HepG2 (cell line): ENCODE results near the gene CELF2. TPM values are rescaled to one million over a fixed set of nuclear protein-coding genes. Genes with fewer than 3 reads are reported as not detected.

Experiments used
- ATAC-seq: fragments of 200-7000 bp; cut with Tn5 transposase; 3 replicates; pipeline ENCODE4 v1.9.1; 2020; ENCODE audit warnings: mild to moderate bottlenecking, moderate library complexity
- BruUV-seq: library from RNA; stranded (reverse); fragments of 400-500 nt; replicated peaks from 2 replicates; lab custom pipeline; 2021; lab: Mats Ljungman, UMichigan
- CTCF ChIA-PET: fragments of 300-600 bp; formaldehyde crosslinking; extraction: SDS; loops from one replicate; lab custom pipeline; 2021; ENCODE audit warnings: low total read pairs, inconsistent platforms, low intra/inter-chr PET ratio; lab: Yijun Ruan, JAX
- POLR2A ChIA-PET: fragments of 350-600 bp; sonication (Branson Sonifier 250); formaldehyde crosslinking; loops from one replicate; lab custom pipeline; 2020; ENCODE audit warnings: antibody characterized with exemption, inconsistent platforms; lab: Yijun Ruan, JAX
- DNase-seq: peaks from one replicate; pipeline ENCODE4 v3.0.0-alpha.2; 2015; ENCODE audit warnings: low spot score
- FAIRE-seq: peaks from 3 replicates; lab custom pipeline; 2011; peaks lifted over from hg19 to GRCh38; lab: Jason Lieb, UNC
- H2AFZ ChIP-seq: one replicate; pipeline ENCODE4 v1.6.1; 2011; ENCODE audit warnings: low read length, inconsistent platforms
- H3K27ac ChIP-seq: fragments of 300-600 bp; 3 replicates; pipeline ENCODE4 v1.8.0; 2011; ENCODE audit warnings: mixed run types, mild to moderate bottlenecking, mixed read lengths, low read length, inconsistent platforms; ENCODE audit not compliant: insufficient read depth; ENCODE audit errors: extremely low read length
- H3K27me3 ChIP-seq, 2 experiments: fragments of 200-600 bp in 1 of 2; 2 replicates in 1 of 2; 3 replicates in 1 of 2; pipeline versions ENCODE4 v1.6.0 to v1.8.0; 2011; ENCODE audit warnings: low read length in 2 of 2, mild to moderate bottlenecking in 2 of 2, moderate library complexity in 2 of 2, inconsistent platforms in 1 of 2; ENCODE audit not compliant: insufficient read depth in 2 of 2, control insufficient read depth in 1 of 2
- H3K36me3 ChIP-seq, 2 experiments: fragments of 200-600 bp in 1 of 2; replicated peaks in 1 of 2; 2 replicates in 1 of 2; 3 replicates in 1 of 2; pipeline versions ENCODE4 v1.5.1 to v1.8.0; 2011; ENCODE audit warnings: low read length in 2 of 2, inconsistent platforms in 1 of 2; ENCODE audit not compliant: insufficient read depth in 2 of 2, control insufficient read depth in 1 of 2
- H3K4me1 ChIP-seq: 2 replicates; pipeline ENCODE4 v1.5.1; 2012; ENCODE audit warnings: low read length, inconsistent platforms; ENCODE audit not compliant: insufficient read depth
- H3K4me2 ChIP-seq: 2 replicates; pipeline ENCODE4 v1.6.0; 2011; ENCODE audit warnings: low read depth, low read length, inconsistent platforms
- H3K4me3 ChIP-seq, 3 experiments: fragments of 200-600 bp in 1 of 3; sonication (generic), shearing (Covaris generic) in 1 of 3; replicated peaks in 1 of 3; 2 replicates each; pipeline ENCODE4 v1.5.1; 2011 to 2016; ENCODE audit warnings: low read length in 3 of 3, inconsistent platforms in 2 of 3, low read depth in 2 of 3, mild to moderate bottlenecking in 2 of 3, control low read depth in 1 of 3, mixed read lengths in 1 of 3; ENCODE audit not compliant: insufficient read depth in 1 of 3
- H3K79me2 ChIP-seq: one replicate; pipeline ENCODE4 v1.6.1; 2011; ENCODE audit warnings: low read length, inconsistent platforms; ENCODE audit not compliant: insufficient read depth
- H3K9ac ChIP-seq: 2 replicates; pipeline ENCODE4 v1.6.0; 2011; ENCODE audit warnings: mild to moderate bottlenecking, low read depth, low read length, inconsistent platforms; ENCODE audit not compliant: insufficient read depth
- H3K9me3 ChIP-seq: 2 replicates; pipeline ENCODE4 v1.5.1; 2012; ENCODE audit warnings: mild to moderate bottlenecking, low read length
- H4K20me1 ChIP-seq: 2 replicates; pipeline ENCODE4 v1.6.0; 2011; ENCODE audit warnings: inconsistent platforms, mild to moderate bottlenecking, low read length, moderate library complexity; ENCODE audit not compliant: insufficient read depth
- AKAP8 ChIP-seq: sonication (generic); formaldehyde crosslinking; IDR thresholded peaks from 2 replicates; pipeline ENCODE4 v1.5.1; 2020; ENCODE audit warnings: mild to moderate bottlenecking, missing genetic modification reagents
- NPAS2 ChIP-seq: sonication (generic); formaldehyde crosslinking; IDR thresholded peaks from 2 replicates; pipeline ENCODE4 v1.8.0; 2022; ENCODE audit warnings: mild to moderate bottlenecking, missing genetic modification reagents, borderline replicate concordance
- PITX1 ChIP-seq: sonication (generic); formaldehyde crosslinking; IDR thresholded peaks from 2 replicates; pipeline ENCODE4 v1.5.1; 2020; ENCODE audit warnings: mild to moderate bottlenecking, missing genetic modification reagents
- RBM22 ChIP-seq: fragments of 200-400 bp; formaldehyde crosslinking; optimal IDR thresholded peaks from 2 replicates; pipeline ENCODE3; 2017; ENCODE audit warnings: mild to moderate bottlenecking, low read length, moderate library complexity
- RBM39 ChIP-seq: fragments of 200-400 bp; formaldehyde crosslinking; IDR thresholded peaks from one replicate; pipeline ENCODE4 v1.6.1; 2018; ENCODE audit warnings: antibody characterized with exemption, mild to moderate bottlenecking, low read depth, low read length; ENCODE audit not compliant: poor library complexity, severe bottlenecking
- SP2 ChIP-seq: sonication (generic); formaldehyde crosslinking; IDR thresholded peaks from 2 replicates; pipeline ENCODE4 v1.5.1; 2020; ENCODE audit warnings: mild to moderate bottlenecking, missing genetic modification reagents
- ZNF589 ChIP-seq: sonication (generic); formaldehyde crosslinking; conservative IDR thresholded peaks from 2 replicates; pipeline ENCODE4 v1.8.0; 2022; ENCODE audit warnings: mild to moderate bottlenecking, moderate library complexity, missing genetic modification reagents
- WGBS: methylation state at CpG from one replicate; pipeline ENCODE4 v1.1.6; 2017; ENCODE audit warnings: low lambda C conversion rate; 5-methylcytosine and 5-hydroxymethylcytosine counted together
- in situ Hi-C: cut with HindIII; loops from 2 replicates; pipeline ENCODE4 v1.10.0; 2017; ENCODE audit warnings: low pct_unique_long_range_greater_than_20kb; ENCODE audit not compliant: extremely low pct_ligation_motif_present
- intact Hi-C: fragments of 100-400 bp; cut with micrococcal nuclease; formaldehyde crosslinking; loops from one replicate; pipeline ENCODE4 v1.10.0; 2022; ENCODE audit not compliant: unreplicated experiment
- polyA plus RNA-seq, 8 experiments: library from polyadenylated mRNA; depleted of rRNA in 3 of 8; stranded (reverse) in 7 of 8; unstranded in 1 of 8; fragments of >200 nt; fragmentation: Illumina TruSeq in 4 of 8; extraction: Trizol in 4 of 8; gene quantifications; 2 replicates each; pipeline versions ENCODE4 v1.2.1 to v1.2.3, GENCODE V29; 2011 to 2016; ENCODE audit warnings: low read depth in 4 of 8, missing spikeins in 1 of 8, mixed read lengths in 1 of 8; ENCODE audit not compliant: insufficient read depth in 1 of 8
- total RNA-seq, 5 experiments: library from RNA; depleted of rRNA; stranded (reverse); fragments of >200 nt; fragmentation: Illumina TruSeq; extraction: Trizol; gene quantifications; 2 replicates each; pipeline ENCODE4 v1.2.3, GENCODE V29; 2016; ENCODE audit warnings: low read depth in 1 of 5
- TF ChIP-seq, protein P1 (sequence below): sonication (generic); formaldehyde crosslinking; IDR thresholded peaks from 2 replicates; pipeline ENCODE4 v1.5.0; 2020; ENCODE audit warnings: mild to moderate bottlenecking, missing genetic modification reagents, borderline replicate concordance
- TF ChIP-seq, protein P2 (sequence below): IDR thresholded peaks from 2 replicates; pipeline ENCODE4 v1.6.1; 2016; ENCODE audit warnings: mild to moderate bottlenecking, missing biosample characterization, missing genetic modification reagents
- TF ChIP-seq, protein P3 (sequence below): sonication (generic); formaldehyde crosslinking; IDR thresholded peaks from 2 replicates; pipeline ENCODE4 v1.8.0; 2022; ENCODE audit warnings: missing genetic modification reagents, mild to moderate bottlenecking, moderate library complexity, borderline replicate concordance
- TF ChIP-seq, protein P4 (sequence below): fragments of 450-650 bp; IDR thresholded peaks from 2 replicates; pipeline ENCODE4 v1.6.1; 2017; ENCODE audit warnings: mild to moderate bottlenecking

Gene CELF2
- total and polyA plus RNA-seq, 2 of the 13 experiments (the other 11 are each of a cell fraction or from before 2014, with no cell fraction given) = not detected

DNA sequence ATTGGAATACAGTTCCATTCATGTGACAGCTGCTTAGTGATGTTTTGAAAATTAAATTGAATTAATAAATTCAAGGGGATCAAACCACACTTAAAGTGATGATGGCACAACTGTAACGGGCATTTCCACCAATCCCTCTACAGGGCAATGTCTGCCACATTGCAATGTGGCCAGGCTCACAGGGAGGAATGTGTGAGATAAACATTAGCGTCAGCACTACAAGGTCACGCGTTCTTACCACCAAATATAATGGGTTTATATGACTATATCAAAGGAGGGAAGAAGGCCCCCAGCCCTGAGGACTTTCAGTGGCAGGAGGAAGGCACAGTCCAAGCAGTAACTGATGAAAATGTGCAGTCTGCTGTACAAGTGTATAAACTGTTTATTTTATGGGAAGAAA is 31.1 kb upstream of the CELF2 start:
- no peaks in the 10 kb centered on the region for H3K9me3 ChIP-seq
- H2AFZ ChIP-seq = no peak overlapping the region
- no peaks in the 10 kb centered on the region for H3K79me2 ChIP-seq
- H4K20me1 ChIP-seq = no peaks in the 10 kb centered on the region
- DNase-seq = no peak
- H3K27ac ChIP-seq = no peak overlapping the region
- POLR2A ChIA-PET = no interaction called here
- BruUV-seq = no TSS peak
- 48% methylated on average over 4 of the region's 4 CpGs for WGBS
- no peaks in the 10 kb centered on the region for H3K4me1 ChIP-seq
- TF ChIP-seq, protein P1, sequence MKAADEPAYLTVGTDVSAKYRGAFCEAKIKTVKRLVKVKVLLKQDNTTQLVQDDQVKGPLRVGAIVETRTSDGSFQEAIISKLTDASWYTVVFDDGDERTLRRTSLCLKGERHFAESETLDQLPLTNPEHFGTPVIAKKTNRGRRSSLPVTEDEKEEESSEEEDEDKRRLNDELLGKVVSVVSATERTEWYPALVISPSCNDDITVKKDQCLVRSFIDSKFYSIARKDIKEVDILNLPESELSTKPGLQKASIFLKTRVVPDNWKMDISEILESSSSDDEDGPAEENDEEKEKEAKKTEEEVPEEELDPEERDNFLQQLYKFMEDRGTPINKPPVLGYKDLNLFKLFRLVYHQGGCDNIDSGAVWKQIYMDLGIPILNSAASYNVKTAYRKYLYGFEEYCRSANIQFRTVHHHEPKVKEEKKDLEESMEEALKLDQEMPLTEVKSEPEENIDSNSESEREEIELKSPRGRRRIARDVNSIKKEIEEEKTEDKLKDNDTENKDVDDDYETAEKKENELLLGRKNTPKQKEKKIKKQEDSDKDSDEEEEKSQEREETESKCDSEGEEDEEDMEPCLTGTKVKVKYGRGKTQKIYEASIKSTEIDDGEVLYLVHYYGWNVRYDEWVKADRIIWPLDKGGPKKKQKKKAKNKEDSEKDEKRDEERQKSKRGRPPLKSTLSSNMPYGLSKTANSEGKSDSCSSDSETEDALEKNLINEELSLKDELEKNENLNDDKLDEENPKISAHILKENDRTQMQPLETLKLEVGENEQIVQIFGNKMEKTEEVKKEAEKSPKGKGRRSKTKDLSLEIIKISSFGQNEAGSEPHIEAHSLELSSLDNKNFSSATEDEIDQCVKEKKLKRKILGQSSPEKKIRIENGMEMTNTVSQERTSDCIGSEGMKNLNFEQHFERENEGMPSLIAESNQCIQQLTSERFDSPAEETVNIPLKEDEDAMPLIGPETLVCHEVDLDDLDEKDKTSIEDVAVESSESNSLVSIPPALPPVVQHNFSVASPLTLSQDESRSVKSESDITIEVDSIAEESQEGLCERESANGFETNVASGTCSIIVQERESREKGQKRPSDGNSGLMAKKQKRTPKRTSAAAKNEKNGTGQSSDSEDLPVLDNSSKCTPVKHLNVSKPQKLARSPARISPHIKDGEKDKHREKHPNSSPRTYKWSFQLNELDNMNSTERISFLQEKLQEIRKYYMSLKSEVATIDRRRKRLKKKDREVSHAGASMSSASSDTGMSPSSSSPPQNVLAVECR = no peak
- TF ChIP-seq, protein P2, sequence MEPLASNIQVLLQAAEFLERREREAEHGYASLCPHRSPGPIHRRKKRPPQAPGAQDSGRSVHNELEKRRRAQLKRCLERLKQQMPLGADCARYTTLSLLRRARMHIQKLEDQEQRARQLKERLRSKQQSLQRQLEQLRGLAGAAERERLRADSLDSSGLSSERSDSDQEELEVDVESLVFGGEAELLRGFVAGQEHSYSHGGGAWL (CRISPR knock-in tag) = no peak
- TF ChIP-seq AKAP8 (CRISPR knock-in tag) (no peak), NPAS2 (CRISPR knock-in tag) (no peak), ZNF589 (CRISPR knock-in tag) (no peak), RBM39 (no peak), RBM22 (no peak), SP2 (CRISPR knock-in tag) (no peak), PITX1 (CRISPR knock-in tag) (no peak)
- TF ChIP-seq, protein P3, sequence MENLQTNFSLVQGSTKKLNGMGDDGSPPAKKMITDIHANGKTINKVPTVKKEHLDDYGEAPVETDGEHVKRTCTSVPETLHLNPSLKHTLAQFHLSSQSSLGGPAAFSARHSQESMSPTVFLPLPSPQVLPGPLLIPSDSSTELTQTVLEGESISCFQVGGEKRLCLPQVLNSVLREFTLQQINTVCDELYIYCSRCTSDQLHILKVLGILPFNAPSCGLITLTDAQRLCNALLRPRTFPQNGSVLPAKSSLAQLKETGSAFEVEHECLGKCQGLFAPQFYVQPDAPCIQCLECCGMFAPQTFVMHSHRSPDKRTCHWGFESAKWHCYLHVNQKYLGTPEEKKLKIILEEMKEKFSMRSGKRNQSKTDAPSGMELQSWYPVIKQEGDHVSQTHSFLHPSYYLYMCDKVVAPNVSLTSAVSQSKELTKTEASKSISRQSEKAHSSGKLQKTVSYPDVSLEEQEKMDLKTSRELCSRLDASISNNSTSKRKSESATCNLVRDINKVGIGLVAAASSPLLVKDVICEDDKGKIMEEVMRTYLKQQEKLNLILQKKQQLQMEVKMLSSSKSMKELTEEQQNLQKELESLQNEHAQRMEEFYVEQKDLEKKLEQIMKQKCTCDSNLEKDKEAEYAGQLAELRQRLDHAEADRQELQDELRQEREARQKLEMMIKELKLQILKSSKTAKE = no peak
- TF ChIP-seq, protein P4, sequence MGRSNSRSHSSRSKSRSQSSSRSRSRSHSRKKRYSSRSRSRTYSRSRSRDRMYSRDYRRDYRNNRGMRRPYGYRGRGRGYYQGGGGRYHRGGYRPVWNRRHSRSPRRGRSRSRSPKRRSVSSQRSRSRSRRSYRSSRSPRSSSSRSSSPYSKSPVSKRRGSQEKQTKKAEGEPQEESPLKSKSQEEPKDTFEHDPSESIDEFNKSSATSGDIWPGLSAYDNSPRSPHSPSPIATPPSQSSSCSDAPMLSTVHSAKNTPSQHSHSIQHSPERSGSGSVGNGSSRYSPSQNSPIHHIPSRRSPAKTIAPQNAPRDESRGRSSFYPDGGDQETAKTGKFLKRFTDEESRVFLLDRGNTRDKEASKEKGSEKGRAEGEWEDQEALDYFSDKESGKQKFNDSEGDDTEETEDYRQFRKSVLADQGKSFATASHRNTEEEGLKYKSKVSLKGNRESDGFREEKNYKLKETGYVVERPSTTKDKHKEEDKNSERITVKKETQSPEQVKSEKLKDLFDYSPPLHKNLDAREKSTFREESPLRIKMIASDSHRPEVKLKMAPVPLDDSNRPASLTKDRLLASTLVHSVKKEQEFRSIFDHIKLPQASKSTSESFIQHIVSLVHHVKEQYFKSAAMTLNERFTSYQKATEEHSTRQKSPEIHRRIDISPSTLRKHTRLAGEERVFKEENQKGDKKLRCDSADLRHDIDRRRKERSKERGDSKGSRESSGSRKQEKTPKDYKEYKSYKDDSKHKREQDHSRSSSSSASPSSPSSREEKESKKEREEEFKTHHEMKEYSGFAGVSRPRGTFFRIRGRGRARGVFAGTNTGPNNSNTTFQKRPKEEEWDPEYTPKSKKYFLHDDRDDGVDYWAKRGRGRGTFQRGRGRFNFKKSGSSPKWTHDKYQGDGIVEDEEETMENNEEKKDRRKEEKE = no peak
- no peaks in the 10 kb centered on the region for H3K27me3 ChIP-seq
- no peak overlapping the region for H3K4me3 ChIP-seq
- H3K9ac ChIP-seq = no peak overlapping the region
- H3K36me3 ChIP-seq = no peaks in the 10 kb centered on the region
- CTCF ChIA-PET = no interaction called here
- intact Hi-C loops (no loop called here), in situ Hi-C loops (no loop called here)
- ATAC-seq = no peak
- no peak overlapping the region for H3K4me2 ChIP-seq
- FAIRE-seq = no peak
